ENCODE measurements around the gene HMCN1.

Gene HMCN1

GRCh38 chr1:185813401-185813979 lies 79.3 kb downstream of the HMCN1 start:
- no peak for DNase-seq (ENCODE audit: low spot score)
- in situ Hi-C loops (cut with MboI; ENCODE audit: low pct_unique_long_range_greater_than_20kb, low sequenced_read_pairs, unreplicated experiment): no loop called here
- peak; percentile 52 for TF ChIP-seq CTCF (IDR thresholded peaks at IDR 0.05; ENCODE audit: extremely low read depth, insufficient read depth, missing control alignments)

- no peak for DNase-seq (ENCODE audit: low spot score)
- TF ChIP-seq CTCF (IDR thresholded peaks at IDR 0.05; ENCODE audit: extremely low read depth, insufficient read depth, missing control alignments): no peak
- in situ Hi-C loops (cut with MboI; ENCODE audit: low pct_unique_long_range_greater_than_20kb, low sequenced_read_pairs, unreplicated experiment): no loop called here
Measured at GRCh38 chr1:185816460-185816859, 82.3 kb downstream of the HMCN1 start.

- no peak for DNase-seq (ENCODE audit: low spot score)
- in situ Hi-C loops (cut with MboI; ENCODE audit: low pct_unique_long_range_greater_than_20kb, low sequenced_read_pairs, unreplicated experiment): no loop called here
- no peak for TF ChIP-seq CTCF (IDR thresholded peaks at IDR 0.05; ENCODE audit: extremely low read depth, insufficient read depth, missing control alignments)
Measured at GRCh38 chr1:185819798-185820197, 85.6 kb downstream of the HMCN1 start.

- no peak for DNase-seq (ENCODE audit: low spot score)
- TF ChIP-seq CTCF (IDR thresholded peaks at IDR 0.05; ENCODE audit: extremely low read depth, insufficient read depth, missing control alignments): no peak
- in situ Hi-C loops (cut with MboI; ENCODE audit: low pct_unique_long_range_greater_than_20kb, low sequenced_read_pairs, unreplicated experiment): no loop called here
Measured at GRCh38 chr1:185821612-185822385, 87.6 kb downstream of the HMCN1 start.

GRCh38 chr1:185823467-185823866 lies 89.3 kb downstream of the HMCN1 start:
- in situ Hi-C loops (cut with MboI; ENCODE audit: low pct_unique_long_range_greater_than_20kb, low sequenced_read_pairs, unreplicated experiment): no loop called here
- DNase-seq (ENCODE audit: low spot score): no peak
- TF ChIP-seq CTCF (IDR thresholded peaks at IDR 0.05; ENCODE audit: extremely low read depth, insufficient read depth, missing control alignments): no peak

- TF ChIP-seq CTCF (IDR thresholded peaks at IDR 0.05; ENCODE audit: extremely low read depth, insufficient read depth, missing control alignments): no peak
- in situ Hi-C loops (cut with MboI; ENCODE audit: low pct_unique_long_range_greater_than_20kb, low sequenced_read_pairs, unreplicated experiment): no loop called here
- DNase-seq (ENCODE audit: low spot score): no peak
Measured at GRCh38 chr1:185824106-185824505, 89.9 kb downstream of the HMCN1 start.

Data from GM13977 (cell line).